Sigmoid colon (tissue), 7 donors: ENCODE data around the gene NUDT3. TPM values are rescaled to one million over a fixed set of nuclear protein-coding genes. Genes with fewer than 3 reads are reported as not detected.

Source experiments
- DNase-seq: peaks from one replicate; pipeline ENCODE4 v3.0.0-alpha.2; 2019
- H3K27ac ChIP-seq, 4 donors: fragments of 200-600 bp; sonication (generic); one replicate each; pipeline ENCODE4 v1.5.1; 2016 to 2019; ENCODE audit warnings: mild to moderate bottlenecking in 1 of 4
- H3K27me3 ChIP-seq, 3 donors: fragments of 200-600 bp; sonication (generic); one replicate each; pipeline ENCODE4 v1.5.1; 2019; ENCODE audit warnings: mild to moderate bottlenecking in 1 of 3
- H3K36me3 ChIP-seq, 4 donors: fragments of 200-600 bp; sonication (generic); one replicate each; pipeline ENCODE4 v1.5.1; 2016 to 2019
- H3K4me1 ChIP-seq, 4 donors: fragments of 200-600 bp; sonication (generic); one replicate each; pipeline ENCODE4 v1.5.1; 2017 to 2019
- H3K4me3 ChIP-seq, 4 donors: fragments of 200-600 bp; sonication (generic); one replicate each; pipeline ENCODE4 v1.5.1; 2017 to 2019; ENCODE audit warnings: mild to moderate bottlenecking in 2 of 4, moderate library complexity in 1 of 4
- H3K9me3 ChIP-seq, 4 donors: fragments of 200-600 bp in 3 of 4; sonication (generic) in 3 of 4; one replicate each; pipeline versions ENCODE4 v1.5.1 to v1.6.1; 2013 to 2019
- CTCF ChIP-seq, 4 experiments: fragments of 450-650 bp in 3 of 4; fragments of 200-600 bp in 1 of 4; IDR thresholded peaks; one replicate each; pipeline ENCODE4 v1.5.1; 2016 to 2019; ENCODE audit warnings: antibody characterized with exemption in 4 of 4, mild to moderate bottlenecking in 3 of 4, moderate library complexity in 2 of 4
- EP300 ChIP-seq, 4 donors: sonication (generic); formaldehyde crosslinking; IDR thresholded peaks; one replicate each; pipeline ENCODE4 v1.6.1; 2017; ENCODE audit warnings: antibody characterized with exemption in 4 of 4
- POLR2A ChIP-seq, 2 donors: fragments of 450-650 bp; IDR thresholded peaks; one replicate each; pipeline ENCODE4 v1.6.1; 2016; ENCODE audit warnings: antibody characterized with exemption in 2 of 2, mild to moderate bottlenecking in 2 of 2, moderate library complexity in 2 of 2
- POLR2AphosphoS5 ChIP-seq, 4 donors: sonication (generic); formaldehyde crosslinking; IDR thresholded peaks; one replicate each; pipeline ENCODE4 v1.6.1; 2017; ENCODE audit warnings: antibody characterized with exemption in 4 of 4
- WGBS, 2 donors: extraction: QIAGEN DNeasy Blood & Tissue Kit; methylation state at CpG; one replicate each; pipeline ENCODE4 v1.1.7; 2013; 5-methylcytosine and 5-hydroxymethylcytosine counted together
- intact Hi-C: fragments of 100-400 bp; cut with DNase I; formaldehyde crosslinking; loops from one replicate; pipeline ENCODE4 v1.15.1; 2023
- polyA plus RNA-seq, 3 donors: library from polyadenylated mRNA; stranded (reverse); fragments of 200-250 nt; gene quantifications; one replicate each; pipeline ENCODE4 v1.2.3, GENCODE V29; 2013
- total RNA-seq, 4 donors: library from RNA; depleted of rRNA; stranded (reverse); fragments of >200 nt; gene quantifications; one replicate each; pipeline ENCODE4 v1.1.0, GENCODE V29; 2016
- donor health status: healthy with polysubstance abuse.
- donor health status: Bipolar disorder and iron deficiency.
- donor health status: healthy.

The NUDT3 gene
- total and polyA plus RNA-seq, 7 donors = 6.0 to 45.7 (median 31.4) TPM

- intact Hi-C loops = loop anchor here (5.0 kb wide), 2 partner anchors 32 to 183 kb away; partner anchors contain the start of gene NUDT3
- no peak for DNase-seq
These were observed 32.0 kb upstream of the NUDT3 start for GRCh38 chr6:34424200-34425131.

GRCh38 chr6:34423254-34423653 is 30.8 kb upstream of the NUDT3 start:
- WGBS, 2 donors = 93% methylated on average over 5 of the region's 5 CpGs
- Histone ChIP-seq H3K4me3 (no peak overlapping the region), H3K36me3 (peaks cover 25 to 66% (median 55%) of the 10 kb centered on the region in 4 donors), H3K4me1 (peaks cover 0 to 16% (median 11%) of the 10 kb centered on the region in 4 donors), H3K27me3 (no peaks in the 10 kb centered on the region), H3K9me3 (no peaks in the 10 kb centered on the region), H3K27ac (no peak overlapping the region)
- TF ChIP-seq POLR2AphosphoS5 (IDR thresholded peaks at IDR 0.05) (no peak), EP300 (IDR thresholded peaks at IDR 0.05) (no peak), CTCF (IDR thresholded peaks at IDR 0.05) (no peak), POLR2A (IDR thresholded peaks at IDR 0.05) (no peak)
- no peak for DNase-seq
- intact Hi-C loops = no loop called here

More at GRCh38 chr6:34424200-34425131, 32.0 kb upstream of the NUDT3 start:
- H3K9me3 ChIP-seq = no peaks in the 10 kb centered on the region
- H3K27me3 ChIP-seq = no peaks in the 10 kb centered on the region
- WGBS, 2 donors = 73 to 83% methylated on average over 19 of the region's 19 CpGs
- H3K4me3 ChIP-seq = peak overlapping the region; percentile 56 to 81 (median 74)
- peaks cover 25 to 54% (median 47%) of the 10 kb centered on the region in 4 donors for H3K36me3 ChIP-seq
- TF ChIP-seq EP300 (IDR thresholded peaks at IDR 0.05) (no peak), POLR2AphosphoS5 (IDR thresholded peaks at IDR 0.05) (no peak), CTCF (IDR thresholded peaks at IDR 0.05) (no peak)
- peak overlapping the region; percentile 78 to 91 (median 86) for H3K27ac ChIP-seq
- H3K4me1 ChIP-seq = peaks cover 0 to 16% (median 11%) of the 10 kb centered on the region in 4 donors

- no peak for DNase-seq
- intact Hi-C loops = no loop called here
- TF ChIP-seq EP300 (IDR thresholded peaks at IDR 0.05) = no peak
- no peak for TF ChIP-seq POLR2A (IDR thresholded peaks at IDR 0.05)
- no peak for TF ChIP-seq POLR2AphosphoS5 (IDR thresholded peaks at IDR 0.05)
- TF ChIP-seq CTCF (IDR thresholded peaks at IDR 0.05) = no peak
- WGBS, 2 donors = 72 to 84% methylated on average over 5 of the region's 5 CpGs
- H3K9me3 ChIP-seq = no peaks in the 10 kb centered on the region
- H3K27me3 ChIP-seq = no peaks in the 10 kb centered on the region
- H3K4me1 ChIP-seq = peaks cover 0 to 11% (median 5%) of the 10 kb centered on the region in 4 donors
- no peak overlapping the region for H3K4me3 ChIP-seq
- H3K27ac ChIP-seq = no peak overlapping the region
- H3K36me3 ChIP-seq = peaks cover 25 to 76% (median 55%) of the 10 kb centered on the region in 4 donors
These were observed 25.9 kb upstream of the NUDT3 start for GRCh38 chr6:34418367-34418766.

GRCh38 chr6:34416877-34417371 is 24.5 kb upstream of the NUDT3 start:
- no peak for DNase-seq
- Histone ChIP-seq H3K27ac (no peak overlapping the region), H3K4me1 (peaks cover 0 to 11% (median 5%) of the 10 kb centered on the region in 4 donors), H3K36me3 (peaks cover 12 to 61% (median 41%) of the 10 kb centered on the region in 4 donors), H3K4me3 (no peak overlapping the region), H3K27me3 (no peaks in the 10 kb centered on the region), H3K9me3 (no peaks in the 10 kb centered on the region)
- TF ChIP-seq POLR2AphosphoS5 (IDR thresholded peaks at IDR 0.05) (no peak), EP300 (IDR thresholded peaks at IDR 0.05) (no peak), POLR2A (IDR thresholded peaks at IDR 0.05) (no peak), CTCF (IDR thresholded peaks at IDR 0.05) (no peak)
- intact Hi-C loops = no loop called here
- 63 to 76% methylated on average over 7 of the region's 7 CpGs for whole genome bisulfite sequencing, 2 donors
